Tibial nerve (tissue), 4 donors: Measurements from ENCODE around the gene MAGI2.

ENCODE experiments used
- CTCF ChIP-seq, 5 experiments: fragments of 200-600 bp in 3 of 5; fragments of 450-650 bp in 2 of 5; sonication (generic) in 3 of 5; IDR thresholded peaks; one replicate each; pipeline ENCODE4 v1.5.1; 2016 to 2019; ENCODE audit warnings: antibody characterized with exemption in 5 of 5, mild to moderate bottlenecking in 3 of 5, moderate library complexity in 2 of 5
- EP300 ChIP-seq, 2 donors: sonication (generic); formaldehyde crosslinking; IDR thresholded peaks; one replicate each; pipeline ENCODE4 v1.6.1; 2017; ENCODE audit warnings: antibody characterized with exemption in 2 of 2, mild to moderate bottlenecking in 1 of 2
- POLR2A ChIP-seq, 2 donors: fragments of 450-650 bp; IDR thresholded peaks; one replicate each; pipeline ENCODE4 v1.6.1; 2017; ENCODE audit warnings: antibody characterized with exemption in 2 of 2, mild to moderate bottlenecking in 2 of 2, moderate library complexity in 2 of 2

- TF ChIP-seq CTCF (IDR thresholded peaks at IDR 0.05) (no peak), POLR2A (IDR thresholded peaks at IDR 0.05) (no peak), EP300 (IDR thresholded peaks at IDR 0.05) (no peak)
Measured at GRCh38 chr7:79241288-79242060, 212.0 kb downstream of the MAGI2 start.
